Prostate gland (tissue), 2 donors: ENCODE results near the gene CLNK.

Source experiments
- CTCF ChIP-seq, 4 experiments: fragments of 200-600 bp in 2 of 4; fragments of 450-650 bp in 2 of 4; sonication (generic) in 2 of 4; IDR thresholded peaks; 1 replicate in 3 of 4; 2 replicates in 1 of 4; pipeline ENCODE4 v1.5.1; 2016 to 2019; ENCODE audit warnings: antibody characterized with exemption in 4 of 4, mild to moderate bottlenecking in 2 of 4, moderate library complexity in 2 of 4
- POLR2A ChIP-seq: fragments of 450-650 bp; IDR thresholded peaks from one replicate; pipeline ENCODE4 v1.6.1; 2016; ENCODE audit warnings: antibody characterized with exemption, mild to moderate bottlenecking
- POLR2AphosphoS5 ChIP-seq: sonication (generic); formaldehyde crosslinking; IDR thresholded peaks from one replicate; pipeline ENCODE4 v1.6.1; 2017; ENCODE audit warnings: antibody characterized with exemption

DNA sequence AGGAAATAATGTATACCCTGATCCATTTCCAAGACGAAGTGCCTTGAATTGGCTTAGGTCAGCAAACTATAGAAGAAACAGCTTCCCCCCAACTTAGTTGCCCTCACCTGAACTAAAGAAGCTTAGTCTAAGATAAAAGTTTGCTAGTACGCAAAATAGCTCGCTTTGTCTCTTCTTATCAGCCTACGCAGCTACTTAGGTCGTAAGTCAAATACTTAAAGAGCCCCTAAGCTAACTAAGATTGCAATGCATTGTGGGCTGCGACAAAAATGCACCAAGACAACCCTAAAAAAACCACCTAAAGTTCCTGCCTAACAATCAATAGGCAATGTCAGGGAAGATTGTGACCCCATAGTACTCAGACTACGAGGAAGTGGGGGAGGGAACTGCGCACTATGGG is 12.8 kb downstream of the CLNK start:
- TF ChIP-seq POLR2AphosphoS5 = no peak
- no peak for TF ChIP-seq CTCF (IDR thresholded peaks at IDR 0.05)
- no peak for TF ChIP-seq POLR2A
